ENCODE results near the gene APEH.

Gene APEH

GRCh38 chr3:49650177-49650576 lies 24.0 kb upstream of the APEH start:
- peaks cover 5% of the 10 kb centered on the region for H3K4me1 ChIP-seq (ENCODE audit: insufficient read depth, insufficient read length)
- no peak overlapping the region for H3K4me3 ChIP-seq (ENCODE audit: insufficient read length, low read depth)
- TF ChIP-seq SUZ12 (IDR thresholded peaks at IDR 0.05; ENCODE audit: extremely low read depth, insufficient read depth, insufficient read length): no peak
- no peak for TF ChIP-seq ZNF274 (IDR thresholded peaks at IDR 0.05; ENCODE audit: low read depth, low read length)
- no peak for TF ChIP-seq YY1 (IDR thresholded peaks at IDR 0.05; ENCODE audit: insufficient read depth, insufficient read length)
- DNase-seq (ENCODE audit: low read depth, low spot score): no peak
- H3K36me3 ChIP-seq (ENCODE audit: insufficient read depth, insufficient read length, low read length): no peaks in the 10 kb centered on the region
- no peaks in the 10 kb centered on the region for H3K9me3 ChIP-seq (ENCODE audit: insufficient read depth, low read length)
- no peak overlapping the region for H3K9ac ChIP-seq (ENCODE audit: insufficient read length, low read depth)
- H3K27me3 ChIP-seq (ENCODE audit: insufficient read depth, insufficient read length): no peaks in the 10 kb centered on the region

DNA sequence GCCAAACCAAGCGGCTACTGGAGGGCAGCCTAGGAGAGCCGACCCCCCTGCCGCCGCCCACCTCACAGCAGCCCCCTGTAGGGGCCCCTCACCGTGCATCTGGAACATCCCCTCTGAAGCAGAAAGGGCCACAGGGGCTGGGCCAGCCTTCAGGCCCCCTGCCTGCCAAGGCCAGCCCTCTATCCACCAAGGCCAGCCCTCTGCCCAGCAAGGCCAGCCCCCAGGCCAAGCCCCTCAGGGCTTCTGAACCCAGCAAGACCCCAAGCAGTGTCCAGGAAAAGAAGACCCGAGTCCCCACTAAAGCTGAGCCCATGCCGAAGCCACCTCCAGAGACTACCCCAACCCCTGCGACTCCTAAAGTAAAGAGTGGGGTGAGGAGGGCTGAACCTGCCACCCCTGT lies 23.5 kb upstream of the APEH start:
- no peak for DNase-seq (ENCODE audit: low read depth, low spot score)
- peaks cover 5% of the 10 kb centered on the region for H3K4me1 ChIP-seq (ENCODE audit: insufficient read depth, insufficient read length)
- H3K9ac ChIP-seq (ENCODE audit: insufficient read length, low read depth): no peak overlapping the region
- no peaks in the 10 kb centered on the region for H3K9me3 ChIP-seq (ENCODE audit: insufficient read depth, low read length)
- no peak overlapping the region for H3K4me3 ChIP-seq (ENCODE audit: insufficient read length, low read depth)
- no peak for TF ChIP-seq SUZ12 (IDR thresholded peaks at IDR 0.05; ENCODE audit: extremely low read depth, insufficient read depth, insufficient read length)
- no peak for TF ChIP-seq ZNF274 (IDR thresholded peaks at IDR 0.05; ENCODE audit: low read depth, low read length)
- TF ChIP-seq YY1 (IDR thresholded peaks at IDR 0.05; ENCODE audit: insufficient read depth, insufficient read length): no peak
- H3K27me3 ChIP-seq (ENCODE audit: insufficient read depth, insufficient read length): no peaks in the 10 kb centered on the region
- H3K36me3 ChIP-seq (ENCODE audit: insufficient read depth, insufficient read length, low read length): no peaks in the 10 kb centered on the region

DNA sequence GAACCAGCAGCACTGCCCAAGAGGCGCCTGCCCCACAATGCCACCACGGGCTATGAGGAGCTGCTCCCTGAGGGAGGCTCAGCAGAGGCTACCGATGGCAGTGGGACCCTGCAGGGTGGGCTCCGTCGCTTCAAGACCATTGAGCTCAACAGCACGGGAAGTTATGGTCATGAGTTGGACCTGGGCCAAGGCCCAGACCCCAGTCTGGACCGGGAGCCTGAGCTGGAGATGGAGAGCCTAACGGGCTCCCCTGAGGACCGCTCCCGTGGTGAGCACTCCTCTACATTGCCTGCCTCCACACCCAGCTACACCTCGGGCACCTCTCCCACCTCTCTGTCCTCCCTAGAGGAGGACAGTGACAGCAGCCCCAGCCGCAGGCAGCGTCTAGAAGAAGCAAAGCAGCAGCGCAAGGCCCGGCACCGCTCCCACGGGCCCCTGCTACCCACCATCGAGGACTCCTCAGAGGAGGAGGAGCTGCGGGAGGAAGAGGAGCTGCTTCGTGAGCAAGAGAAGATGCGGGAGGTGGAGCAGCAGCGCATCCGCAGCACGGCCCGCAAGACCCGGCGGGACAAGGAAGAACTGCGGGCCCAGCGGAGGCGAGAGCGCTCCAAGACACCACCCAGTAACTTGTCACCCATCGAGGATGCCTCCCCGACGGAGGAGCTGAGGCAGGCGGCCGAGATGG lies 21.8 kb upstream of the APEH start:
- no peak overlapping the region for H3K9ac ChIP-seq (ENCODE audit: insufficient read length, low read depth)
- peaks cover 9% of the 10 kb centered on the region for H3K4me1 ChIP-seq (ENCODE audit: insufficient read depth, insufficient read length)
- H3K27me3 ChIP-seq (ENCODE audit: insufficient read depth, insufficient read length): no peaks in the 10 kb centered on the region
- no peaks in the 10 kb centered on the region for H3K9me3 ChIP-seq (ENCODE audit: insufficient read depth, low read length)
- TF ChIP-seq ZNF274 (IDR thresholded peaks at IDR 0.05; ENCODE audit: low read depth, low read length) (no peak), SUZ12 (IDR thresholded peaks at IDR 0.05; ENCODE audit: extremely low read depth, insufficient read depth, insufficient read length) (no peak), YY1 (IDR thresholded peaks at IDR 0.05; ENCODE audit: insufficient read depth, insufficient read length) (no peak)
- H3K4me3 ChIP-seq (ENCODE audit: insufficient read length, low read depth): no peak overlapping the region
- no peak for DNase-seq (ENCODE audit: low read depth, low spot score)
- H3K36me3 ChIP-seq (ENCODE audit: insufficient read depth, insufficient read length, low read length): no peaks in the 10 kb centered on the region

DNA sequence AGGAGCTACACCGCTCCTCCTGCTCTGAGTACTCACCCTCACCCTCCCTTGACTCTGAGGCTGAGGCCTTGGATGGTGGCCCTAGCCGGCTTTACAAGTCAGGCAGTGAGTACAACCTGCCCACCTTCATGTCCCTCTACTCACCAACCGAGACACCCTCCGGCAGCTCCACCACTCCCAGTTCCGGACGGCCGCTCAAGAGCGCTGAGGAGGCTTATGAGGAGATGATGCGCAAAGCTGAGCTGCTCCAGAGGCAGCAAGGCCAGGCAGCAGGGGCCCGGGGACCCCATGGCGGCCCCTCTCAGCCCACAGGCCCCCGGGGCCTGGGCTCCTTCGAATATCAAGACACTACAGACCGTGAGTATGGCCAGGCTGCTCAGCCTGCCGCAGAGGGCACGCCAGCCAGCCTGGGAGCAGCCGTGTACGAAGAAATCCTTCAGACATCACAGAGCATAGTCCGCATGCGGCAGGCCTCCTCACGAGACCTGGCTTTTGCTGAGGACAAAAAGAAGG lies 21.2 kb upstream of the APEH start:
- no peak for DNase-seq (ENCODE audit: low read depth, low spot score)
- Histone ChIP-seq H3K27me3 (ENCODE audit: insufficient read depth, insufficient read length) (no peaks in the 10 kb centered on the region), H3K4me3 (ENCODE audit: insufficient read length, low read depth) (no peak overlapping the region), H3K9me3 (ENCODE audit: insufficient read depth, low read length) (no peaks in the 10 kb centered on the region), H3K9ac (ENCODE audit: insufficient read length, low read depth) (no peak overlapping the region), H3K4me1 (ENCODE audit: insufficient read depth, insufficient read length) (peaks cover 9% of the 10 kb centered on the region), H3K36me3 (ENCODE audit: insufficient read depth, insufficient read length, low read length) (no peaks in the 10 kb centered on the region)
- TF ChIP-seq SUZ12 (IDR thresholded peaks at IDR 0.05; ENCODE audit: extremely low read depth, insufficient read depth, insufficient read length) (no peak), ZNF274 (IDR thresholded peaks at IDR 0.05; ENCODE audit: low read depth, low read length) (no peak), YY1 (IDR thresholded peaks at IDR 0.05; ENCODE audit: insufficient read depth, insufficient read length) (no peak)

- no peaks in the 10 kb centered on the region for H3K27me3 ChIP-seq (ENCODE audit: insufficient read depth, insufficient read length)
- no peak for DNase-seq (ENCODE audit: low read depth, low spot score)
- H3K9ac ChIP-seq (ENCODE audit: insufficient read length, low read depth): no peak overlapping the region
- no peak overlapping the region for H3K4me3 ChIP-seq (ENCODE audit: insufficient read length, low read depth)
- peaks cover 9% of the 10 kb centered on the region for H3K4me1 ChIP-seq (ENCODE audit: insufficient read depth, insufficient read length)
- no peaks in the 10 kb centered on the region for H3K9me3 ChIP-seq (ENCODE audit: insufficient read depth, low read length)
- no peak for TF ChIP-seq SUZ12 (IDR thresholded peaks at IDR 0.05; ENCODE audit: extremely low read depth, insufficient read depth, insufficient read length)
- no peak for TF ChIP-seq YY1 (IDR thresholded peaks at IDR 0.05; ENCODE audit: insufficient read depth, insufficient read length)
- TF ChIP-seq ZNF274 (IDR thresholded peaks at IDR 0.05; ENCODE audit: low read depth, low read length): no peak
- H3K36me3 ChIP-seq (ENCODE audit: insufficient read depth, insufficient read length, low read length): no peaks in the 10 kb centered on the region
These were observed 20.5 kb upstream of the APEH start for GRCh38 chr3:49653621-49654020.

- Histone ChIP-seq H3K4me3 (ENCODE audit: insufficient read length, low read depth) (no peak overlapping the region), H3K27me3 (ENCODE audit: insufficient read depth, insufficient read length) (no peaks in the 10 kb centered on the region), H3K36me3 (ENCODE audit: insufficient read depth, insufficient read length, low read length) (no peaks in the 10 kb centered on the region), H3K9me3 (ENCODE audit: insufficient read depth, low read length) (no peaks in the 10 kb centered on the region), H3K9ac (ENCODE audit: insufficient read length, low read depth) (no peak overlapping the region), H3K4me1 (ENCODE audit: insufficient read depth, insufficient read length) (peaks cover 9% of the 10 kb centered on the region)
- no peak for DNase-seq (ENCODE audit: low read depth, low spot score)
- TF ChIP-seq SUZ12 (IDR thresholded peaks at IDR 0.05; ENCODE audit: extremely low read depth, insufficient read depth, insufficient read length) (no peak), YY1 (IDR thresholded peaks at IDR 0.05; ENCODE audit: insufficient read depth, insufficient read length) (no peak), ZNF274 (IDR thresholded peaks at IDR 0.05; ENCODE audit: low read depth, low read length) (no peak)
These were observed 19.9 kb upstream of the APEH start for GRCh38 chr3:49654176-49654825.

- no peak overlapping the region for H3K4me3 ChIP-seq (ENCODE audit: insufficient read length, low read depth)
- TF ChIP-seq SUZ12 (IDR thresholded peaks at IDR 0.05; ENCODE audit: extremely low read depth, insufficient read depth, insufficient read length) (no peak), ZNF274 (IDR thresholded peaks at IDR 0.05; ENCODE audit: low read depth, low read length) (no peak), YY1 (IDR thresholded peaks at IDR 0.05; ENCODE audit: insufficient read depth, insufficient read length) (no peak)
- DNase-seq (ENCODE audit: low read depth, low spot score): no peak
- peaks cover 4% of the 10 kb centered on the region for H3K4me1 ChIP-seq (ENCODE audit: insufficient read depth, insufficient read length)
- H3K36me3 ChIP-seq (ENCODE audit: insufficient read depth, insufficient read length, low read length): no peaks in the 10 kb centered on the region
- no peaks in the 10 kb centered on the region for H3K27me3 ChIP-seq (ENCODE audit: insufficient read depth, insufficient read length)
- no peak overlapping the region for H3K9ac ChIP-seq (ENCODE audit: insufficient read length, low read depth)
- H3K9me3 ChIP-seq (ENCODE audit: insufficient read depth, low read length): no peaks in the 10 kb centered on the region
These were observed 19.1 kb upstream of the APEH start for GRCh38 chr3:49654955-49655556.

Data from NT2/D1 (cell line).